Measurements from ENCODE around the gene DCC.

- TF ChIP-seq CTCF (IDR thresholded peaks at IDR 0.05) (no peak), POLR2A (IDR thresholded peaks at IDR 0.05; ENCODE audit: low read length) (no peak), EP300 (IDR thresholded peaks at IDR 0.05) (no peak), RAD21 (conservative IDR thresholded peaks at IDR 0.05 in 1 of 2, IDR thresholded peaks at IDR 0.05 in 1 of 2) (no peak), NR3C1 (IDR thresholded peaks at IDR 0.05) (no peak), PHF8 (IDR thresholded peaks at IDR 0.05; ENCODE audit: borderline replicate concordance, low read depth) (no peak), MAX (IDR thresholded peaks at IDR 0.05) (no peak), MAFK (IDR thresholded peaks at IDR 0.05; ENCODE audit: partially characterized antibody) (peak; percentile 83), USF2 (IDR thresholded peaks at IDR 0.05) (no peak), RFX5 (IDR thresholded peaks at IDR 0.05) (no peak)
Measured at GRCh38 chr18:52348209-52348608, 8.2 kb downstream of the DCC start.

Data from A549 (cell line).